ENCODE measurements around the gene GPRC5B. TPM values are rescaled to one million over a fixed set of nuclear protein-coding genes. Genes with fewer than 3 reads are reported as not detected.

The GPRC5B gene
- polyA plus RNA-seq, 2 of the 4 experiments (the other 2 are of a cell fraction): 12.8 to 19.1 TPM

- TF ChIP-seq REST (IDR thresholded peaks at IDR 0.05): no peak
- no peak for TF ChIP-seq SMC3 (IDR thresholded peaks at IDR 0.05)
- TF ChIP-seq JUN (IDR thresholded peaks at IDR 0.05): no peak
- TF ChIP-seq MYC (IDR thresholded peaks at IDR 0.05; ENCODE audit: borderline replicate concordance, low read length): no peak
- no peak for TF ChIP-seq POLR2AphosphoS2 (conservative IDR thresholded peaks at IDR 0.05; ENCODE audit: low read length)
- TF ChIP-seq ZC3H11A (IDR thresholded peaks at IDR 0.05): no peak
Measured at GRCh38 chr16:19923396-19923795, 38.7 kb upstream of the GPRC5B start (continued).

GRCh38 chr16:19919142-19919541 lies 34.5 kb upstream of the GPRC5B start:
- POLR2A ChIA-PET: no interaction called here
- no peak for FAIRE-seq

More at GRCh38 chr16:19919142-19919541, 34.5 kb upstream of the GPRC5B start:
- Histone ChIP-seq H3K27ac (no peak overlapping the region), H3K4me1 (peaks cover 9% of the 10 kb centered on the region), H3K4me3 (no peak overlapping the region), H3K4me2 (no peak overlapping the region), H3K9me3 (no peaks in the 10 kb centered on the region)
- no peak for ATAC-seq
- TF ChIP-seq HDAC2 (IDR thresholded peaks at IDR 0.05): no peak
- TF ChIP-seq HOXB5 (CRISPR knock-in tag; IDR thresholded peaks at IDR 0.05): no peak
- TF ChIP-seq TP53 (CRISPR knock-in tag; IDR thresholded peaks at IDR 0.05): no peak
- no peak for TF ChIP-seq KDM5A (IDR thresholded peaks at IDR 0.05)
- TF ChIP-seq CHD2 (IDR thresholded peaks at IDR 0.05; ENCODE audit: low read length, partially characterized antibody): no peak
- no peak for TF ChIP-seq FOSB (CRISPR knock-in tag; IDR thresholded peaks at IDR 0.05)
- no peak for TF ChIP-seq EHMT2 (IDR thresholded peaks at IDR 0.05; ENCODE audit: low read depth)
- no peak for TF ChIP-seq REST (IDR thresholded peaks at IDR 0.05)
- TF ChIP-seq FOXS1 (CRISPR knock-in tag; IDR thresholded peaks at IDR 0.05): no peak
- no peak for TF ChIP-seq SMC3 (IDR thresholded peaks at IDR 0.05)
- no peak for TF ChIP-seq PBX3 (IDR thresholded peaks at IDR 0.05)
- TF ChIP-seq ATOH8 (CRISPR knock-in tag; IDR thresholded peaks at IDR 0.05; ENCODE audit: low read depth): no peak
- no peak for TF ChIP-seq EP300 (IDR thresholded peaks at IDR 0.05)
- TF ChIP-seq ZFP36 (IDR thresholded peaks at IDR 0.05; ENCODE audit: borderline replicate concordance, partially characterized antibody): no peak
- no peak for TF ChIP-seq JUNB (IDR thresholded peaks at IDR 0.05)
- TF ChIP-seq RARB (CRISPR knock-in tag; IDR thresholded peaks at IDR 0.05): no peak
- TF ChIP-seq CTCF (IDR thresholded peaks at IDR 0.05): no peak
- no peak for TF ChIP-seq HMGXB4 (CRISPR knock-in tag; IDR thresholded peaks at IDR 0.05; ENCODE audit: borderline replicate concordance)
- no peak for TF ChIP-seq CEBPB (IDR thresholded peaks at IDR 0.05)
- WGBS (ENCODE audit: missing lambda C conversion rate): 67% methylated on average over 7 of the region's 7 CpGs
- DNase-seq (ENCODE audit: low read depth in 1 of 2, low spot score in 1 of 2): no peak
- CTCF ChIA-PET: interaction anchor here (1.7 kb wide), 1 partner anchor 12 kb away, joined by 8 read pairs; no protein-coding TSS in a partner anchor
